Osteoblast (primary cell): ENCODE results near the gene SIGLEC9. TPM values are rescaled to one million over a fixed set of nuclear protein-coding genes. Genes with fewer than 3 reads are reported as not detected.

Experiments used
- DNase-seq: peaks from one replicate; pipeline ENCODE4 v3.0.0; 2011; ENCODE audit warnings: low spot score, mixed read lengths; ENCODE audit not compliant: insufficient read length; ENCODE audit errors: missing footprints
- H2AFZ ChIP-seq: 2 replicates; pipeline ENCODE4 v1.6.0; 2011; ENCODE audit warnings: mild to moderate bottlenecking, low read length
- H3K27ac ChIP-seq: 2 replicates; pipeline ENCODE4 v1.5.1; 2011; ENCODE audit warnings: mild to moderate bottlenecking, low read depth, low read length, moderate library complexity
- H3K27me3 ChIP-seq: 2 replicates; pipeline ENCODE4 v1.6.0; 2012; ENCODE audit warnings: mild to moderate bottlenecking, control low read depth, inconsistent platforms, low read length, moderate library complexity; ENCODE audit not compliant: insufficient read depth
- H3K36me3 ChIP-seq: 2 replicates; pipeline ENCODE4 v1.5.1; 2011; ENCODE audit warnings: mild to moderate bottlenecking, low read length, control low read depth, moderate library complexity; ENCODE audit not compliant: insufficient read depth
- H3K4me1 ChIP-seq: 2 replicates; pipeline ENCODE4 v1.5.1; 2011; ENCODE audit warnings: mild to moderate bottlenecking, low read length, control low read depth, moderate library complexity; ENCODE audit not compliant: insufficient read depth
- H3K4me2 ChIP-seq: 2 replicates; pipeline ENCODE4 v1.6.0; 2011; ENCODE audit warnings: mild to moderate bottlenecking, low read length; ENCODE audit not compliant: insufficient read depth
- H3K4me3 ChIP-seq: fragments of 200-600 bp; sonication (generic); 3 replicates; pipeline ENCODE4 v1.5.1; 2012; ENCODE audit warnings: mild to moderate bottlenecking, low read length, inconsistent platforms; ENCODE audit not compliant: insufficient read depth
- H3K79me2 ChIP-seq: 2 replicates; pipeline ENCODE4 v1.6.0; 2012; ENCODE audit warnings: mild to moderate bottlenecking, low read length, control low read depth, inconsistent platforms; ENCODE audit not compliant: insufficient read depth
- H3K9me3 ChIP-seq: 2 replicates; pipeline ENCODE4 v1.5.1; 2011; ENCODE audit warnings: low read depth, low read length, control low read depth
- H4K20me1 ChIP-seq: 2 replicates; pipeline ENCODE4 v1.6.0; 2012; ENCODE audit warnings: mild to moderate bottlenecking, low read length, control low read depth; ENCODE audit not compliant: insufficient read depth
- total RNA-seq: library from RNA; depleted of rRNA; stranded (reverse); fragments of >200 nt; gene quantifications from 2 replicates; pipeline ENCODE4 v1.2.3, GENCODE V29; 2012
- TF ChIP-seq, protein P1 (sequence below): IDR thresholded peaks from 2 replicates; pipeline ENCODE4 v1.5.1; 2011; ENCODE audit warnings: mild to moderate bottlenecking, low read depth, low read length, moderate library complexity; ENCODE audit errors: extremely low read depth

SIGLEC9 gene
- total RNA-seq, 1 donor = not detected

DNA sequence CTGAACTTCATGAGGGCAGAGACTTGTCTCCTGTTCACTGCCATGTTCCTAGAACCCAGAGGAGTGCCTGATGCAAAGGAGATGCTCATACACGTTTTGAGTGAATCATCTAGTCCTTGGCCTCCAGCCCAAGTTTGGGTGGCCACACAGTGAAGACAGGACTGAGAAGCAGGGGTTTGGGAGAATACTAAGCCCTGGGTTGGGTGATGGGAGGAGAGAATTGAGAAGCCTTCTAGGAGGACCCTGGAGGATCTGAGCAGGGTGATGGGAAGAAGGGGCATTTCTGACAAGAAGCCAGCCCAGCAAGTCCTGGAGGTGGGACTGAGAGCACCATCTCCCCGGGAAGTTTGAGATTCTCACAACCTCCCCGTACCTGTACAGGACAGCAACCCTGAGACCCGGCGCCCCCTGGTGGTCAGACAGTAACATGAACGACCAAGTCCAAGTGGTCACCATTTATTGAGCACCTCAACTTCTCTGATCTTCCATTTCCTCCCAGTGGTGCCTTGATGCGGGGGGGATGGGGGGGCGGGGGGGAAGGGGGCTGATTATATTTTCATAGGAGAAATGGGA, 27.5 kb upstream of the SIGLEC9 start:
- peaks cover 9% of the 10 kb centered on the region for H3K36me3 ChIP-seq
- H2AFZ ChIP-seq = no peak overlapping the region
- no peak overlapping the region for H3K4me2 ChIP-seq
- peaks cover 6% of the 10 kb centered on the region for H3K4me1 ChIP-seq
- H3K4me3 ChIP-seq = no peak overlapping the region
- no peaks in the 10 kb centered on the region for H3K9me3 ChIP-seq
- no peaks in the 10 kb centered on the region for H3K27me3 ChIP-seq
- DNase-seq = peak; percentile 98
- H3K79me2 ChIP-seq = peaks cover 13% of the 10 kb centered on the region
- TF ChIP-seq, protein P1, sequence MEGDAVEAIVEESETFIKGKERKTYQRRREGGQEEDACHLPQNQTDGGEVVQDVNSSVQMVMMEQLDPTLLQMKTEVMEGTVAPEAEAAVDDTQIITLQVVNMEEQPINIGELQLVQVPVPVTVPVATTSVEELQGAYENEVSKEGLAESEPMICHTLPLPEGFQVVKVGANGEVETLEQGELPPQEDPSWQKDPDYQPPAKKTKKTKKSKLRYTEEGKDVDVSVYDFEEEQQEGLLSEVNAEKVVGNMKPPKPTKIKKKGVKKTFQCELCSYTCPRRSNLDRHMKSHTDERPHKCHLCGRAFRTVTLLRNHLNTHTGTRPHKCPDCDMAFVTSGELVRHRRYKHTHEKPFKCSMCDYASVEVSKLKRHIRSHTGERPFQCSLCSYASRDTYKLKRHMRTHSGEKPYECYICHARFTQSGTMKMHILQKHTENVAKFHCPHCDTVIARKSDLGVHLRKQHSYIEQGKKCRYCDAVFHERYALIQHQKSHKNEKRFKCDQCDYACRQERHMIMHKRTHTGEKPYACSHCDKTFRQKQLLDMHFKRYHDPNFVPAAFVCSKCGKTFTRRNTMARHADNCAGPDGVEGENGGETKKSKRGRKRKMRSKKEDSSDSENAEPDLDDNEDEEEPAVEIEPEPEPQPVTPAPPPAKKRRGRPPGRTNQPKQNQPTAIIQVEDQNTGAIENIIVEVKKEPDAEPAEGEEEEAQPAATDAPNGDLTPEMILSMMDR = peak; percentile 66
- no peak overlapping the region for H3K27ac ChIP-seq
- peaks cover 45% of the 10 kb centered on the region for H4K20me1 ChIP-seq

DNA sequence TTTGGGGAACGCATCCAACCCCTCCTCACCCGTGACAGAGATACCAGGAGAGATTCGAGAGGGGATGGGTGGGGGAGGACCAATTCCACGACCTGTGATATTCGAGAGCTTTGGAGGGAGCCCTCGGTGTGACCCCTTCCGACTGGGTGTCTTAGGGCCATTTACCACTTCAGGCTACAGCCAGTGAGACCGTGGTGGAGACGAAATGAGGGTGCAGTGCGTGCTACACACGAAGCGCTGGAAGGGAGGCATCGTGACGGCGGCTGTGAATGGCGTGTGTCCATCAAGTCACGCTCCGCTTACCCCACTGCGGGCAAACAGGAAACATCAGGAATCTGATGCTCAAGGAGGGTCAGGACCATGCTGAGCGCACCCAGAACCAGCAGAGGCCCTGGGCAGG, 26.9 kb upstream of the SIGLEC9 start:
- Histone ChIP-seq H3K4me3 (no peak overlapping the region), H2AFZ (no peak overlapping the region), H3K79me2 (peaks cover 18% of the 10 kb centered on the region), H3K4me1 (peaks cover 6% of the 10 kb centered on the region), H3K4me2 (no peak overlapping the region), H3K27me3 (no peaks in the 10 kb centered on the region), H3K36me3 (peaks cover 14% of the 10 kb centered on the region), H3K27ac (no peak overlapping the region), H3K9me3 (no peaks in the 10 kb centered on the region), H4K20me1 (peaks cover 48% of the 10 kb centered on the region)
- TF ChIP-seq, protein P1 = no peak
- DNase-seq = no peak

DNA sequence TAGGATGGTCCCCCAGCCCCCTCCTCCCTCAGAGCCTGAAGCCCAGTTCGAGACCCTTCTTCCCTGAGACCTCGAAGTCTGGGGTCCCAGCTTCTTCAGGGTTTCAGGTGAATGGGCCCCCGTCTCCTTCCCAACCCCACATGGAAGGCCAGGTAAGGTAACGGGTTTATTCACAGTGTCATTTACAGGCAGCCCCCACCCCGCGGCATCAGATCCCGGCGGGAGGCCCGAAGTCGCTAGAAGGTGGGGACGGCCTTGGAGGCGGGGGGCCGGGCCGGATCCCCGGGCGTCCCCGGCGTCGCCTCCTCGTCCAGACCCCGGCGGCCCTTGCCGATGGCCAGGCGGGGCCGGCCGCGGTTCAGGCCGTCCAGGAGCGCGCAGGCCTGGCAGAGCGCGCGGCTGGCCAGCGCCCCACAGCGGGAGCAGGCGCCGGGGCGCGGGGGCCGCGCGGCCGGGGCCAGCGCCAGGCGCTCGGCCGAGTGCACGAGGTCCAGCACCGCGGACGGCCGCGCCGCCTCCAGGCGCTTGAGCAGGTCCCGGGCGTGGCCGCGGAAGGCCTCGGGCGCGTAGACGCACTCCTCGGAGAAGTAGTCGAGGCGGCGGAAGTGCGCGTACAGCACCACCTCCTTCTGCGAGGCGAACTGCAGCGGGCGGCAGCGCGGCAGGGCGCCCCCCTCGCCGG, 26.2 kb upstream of the SIGLEC9 start:
- Histone ChIP-seq H4K20me1 (peaks cover 48% of the 10 kb centered on the region), H3K4me1 (peaks cover 6% of the 10 kb centered on the region), H3K4me3 (no peak overlapping the region), H2AFZ (no peak overlapping the region), H3K27me3 (no peaks in the 10 kb centered on the region), H3K36me3 (peaks cover 21% of the 10 kb centered on the region), H3K9me3 (no peaks in the 10 kb centered on the region), H3K79me2 (peaks cover 18% of the 10 kb centered on the region), H3K4me2 (no peak overlapping the region), H3K27ac (no peak overlapping the region)
- DNase-seq = peak; percentile 43
- TF ChIP-seq, protein P1 = no peak

DNA sequence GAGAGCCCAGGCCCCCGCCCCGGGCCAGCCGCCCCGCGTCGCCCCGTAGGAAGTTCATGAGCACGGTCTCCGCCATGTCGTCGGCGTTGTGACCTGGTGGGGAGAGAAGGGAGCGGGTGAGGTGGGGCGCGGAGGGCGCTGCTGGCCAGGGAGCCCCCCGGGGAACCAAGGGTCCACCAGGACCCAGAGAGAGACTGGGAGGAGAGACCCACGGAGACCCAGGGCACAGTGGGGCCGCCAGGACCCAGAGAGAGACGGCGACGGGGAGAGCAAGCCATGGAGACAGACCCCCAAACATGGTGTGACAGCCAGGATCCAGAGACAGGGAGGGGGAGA, 25.7 kb upstream of the SIGLEC9 start:
- Histone ChIP-seq H2AFZ (no peak overlapping the region), H3K79me2 (peaks cover 22% of the 10 kb centered on the region), H3K9me3 (no peaks in the 10 kb centered on the region), H3K27me3 (no peaks in the 10 kb centered on the region), H3K4me2 (no peak overlapping the region), H3K4me3 (no peak overlapping the region), H4K20me1 (peaks cover 44% of the 10 kb centered on the region), H3K36me3 (peaks cover 25% of the 10 kb centered on the region), H3K27ac (no peak overlapping the region), H3K4me1 (peaks cover 6% of the 10 kb centered on the region)
- DNase-seq = peak; percentile 36
- TF ChIP-seq, protein P1 = no peak
